Measurements from ENCODE around the gene LIMCH1.
"Not testable (repeated sequence)": the region's sequence is repeated elsewhere in the genome, so short reads cannot be mapped to it uniquely, and the experiment has no call there.

Gene LIMCH1

DNA sequence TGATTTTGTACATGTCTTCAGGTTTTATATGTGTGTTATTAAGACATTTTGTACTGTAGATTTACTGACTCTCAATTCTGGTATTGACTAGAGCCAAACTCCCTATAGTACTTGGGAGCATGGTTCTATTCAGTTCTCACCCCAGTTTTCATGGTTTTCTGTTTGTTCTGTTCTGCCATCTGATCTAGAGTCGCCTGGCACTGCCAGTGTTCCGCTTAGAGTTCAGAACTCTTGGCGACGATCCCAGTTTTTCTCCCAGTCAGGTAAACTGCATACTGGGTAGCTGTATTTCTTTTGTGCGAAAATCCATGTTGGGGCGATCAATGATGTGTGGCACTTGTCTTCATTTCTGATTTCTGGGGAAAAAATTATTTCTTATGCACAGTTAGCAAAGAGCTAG lies 132.6 kb downstream of the LIMCH1 start:
- FAIRE-seq, result no peak
- DNase-seq (ENCODE audit: insufficient read length, low spot score), result no peak

DNA sequence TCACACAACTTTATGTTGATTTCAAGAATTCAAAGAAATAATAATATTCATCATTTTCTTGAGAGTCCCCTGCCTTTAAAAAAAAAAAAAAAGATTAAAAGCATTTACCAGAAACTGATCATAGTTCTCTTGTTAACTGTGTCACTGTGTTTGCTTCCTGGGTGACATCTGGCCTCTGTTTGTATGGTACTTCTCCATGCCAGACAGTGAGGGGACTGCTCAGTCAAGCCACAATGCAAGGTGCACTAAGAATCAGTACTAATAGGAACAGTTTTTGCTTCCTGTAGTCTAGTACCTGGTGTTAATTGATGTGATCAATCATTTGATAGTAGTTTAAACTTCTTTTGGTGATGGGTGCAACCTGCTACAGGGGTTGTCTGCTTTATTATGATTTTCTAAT lies 133.0 kb downstream of the LIMCH1 start:
- FAIRE-seq (no peak), DNase-seq (ENCODE audit: insufficient read length, low spot score) (no peak)

DNA sequence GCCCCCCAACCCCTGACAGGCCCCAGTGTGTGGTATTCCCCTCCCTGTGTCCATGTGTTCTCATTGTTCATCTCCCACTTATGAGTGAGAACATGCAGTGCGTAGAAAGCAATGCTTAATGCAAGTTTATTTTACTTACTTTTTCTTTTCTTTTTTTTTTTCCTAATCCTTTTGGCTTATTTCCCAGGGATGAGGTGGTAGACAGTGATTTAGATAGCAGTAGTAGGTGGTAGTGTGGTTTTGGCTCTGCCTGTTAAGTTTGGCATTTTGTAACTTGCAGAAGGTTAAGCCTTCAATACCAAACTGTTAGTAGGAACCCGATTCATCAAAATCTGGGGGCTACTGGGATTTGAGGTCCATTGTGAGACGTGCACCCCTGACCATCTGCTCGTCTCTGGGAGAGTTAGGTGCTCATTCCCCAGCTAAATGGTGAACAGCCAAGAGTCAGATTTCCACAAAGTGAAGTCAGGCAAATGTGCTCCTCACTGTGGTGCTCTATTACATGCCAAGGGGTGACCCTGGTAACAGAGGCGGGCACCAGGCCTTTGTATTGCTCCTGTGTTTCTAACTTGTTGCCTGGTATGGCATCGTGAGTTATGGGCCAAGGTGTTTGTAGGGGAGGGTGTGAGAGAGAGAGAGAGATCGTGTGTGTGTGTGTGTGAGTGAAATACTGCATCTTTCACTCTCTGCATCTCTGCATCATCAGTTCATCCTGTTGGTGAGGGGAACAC lies 140.3 kb downstream of the LIMCH1 start:
- DNase-seq (ENCODE audit: insufficient read length, low spot score) (no peak), FAIRE-seq (no peak)

DNA sequence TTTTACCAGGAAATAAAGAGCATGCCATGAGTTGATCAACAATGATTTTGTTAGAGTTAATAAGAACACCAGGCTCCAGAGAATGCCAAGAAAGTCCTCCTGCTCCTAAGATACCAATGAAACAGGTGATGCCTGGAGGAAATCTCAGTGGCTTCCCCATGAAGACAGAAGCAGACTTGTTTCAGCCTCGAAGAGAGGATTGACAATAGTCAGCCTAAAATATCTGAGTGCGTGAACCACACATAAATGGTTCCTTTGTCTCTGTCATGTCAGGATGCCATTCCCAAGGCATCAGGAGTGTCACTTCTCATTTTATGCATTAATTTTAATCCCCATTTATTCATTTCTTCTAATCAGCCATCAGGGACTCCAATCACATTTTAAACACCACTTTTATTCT lies 141.0 kb downstream of the LIMCH1 start:
- DNase-seq (ENCODE audit: insufficient read length, low spot score) (no peak), FAIRE-seq (no peak)

DNA sequence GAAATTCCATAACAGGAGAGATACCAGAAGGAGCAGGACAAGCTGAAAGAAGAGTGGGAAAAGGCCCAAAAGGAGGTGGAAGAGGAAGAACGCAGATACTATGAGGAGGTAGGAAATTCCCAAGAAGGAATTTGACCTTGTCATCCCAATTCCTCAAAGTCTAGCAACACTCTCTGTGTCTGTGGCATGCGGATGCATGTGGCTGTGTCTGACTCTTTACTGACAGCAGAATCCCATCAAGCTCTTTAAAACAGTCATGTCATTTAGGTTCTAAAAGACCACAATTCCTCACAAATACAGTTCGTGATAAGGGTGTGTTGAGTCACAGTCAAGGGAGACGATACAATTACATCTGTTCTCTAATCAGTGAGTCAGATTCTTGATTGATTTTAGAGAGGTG lies 142.0 kb downstream of the LIMCH1 start:
- DNase-seq (ENCODE audit: insufficient read length, low spot score) (no peak), FAIRE-seq (no peak)

DNA sequence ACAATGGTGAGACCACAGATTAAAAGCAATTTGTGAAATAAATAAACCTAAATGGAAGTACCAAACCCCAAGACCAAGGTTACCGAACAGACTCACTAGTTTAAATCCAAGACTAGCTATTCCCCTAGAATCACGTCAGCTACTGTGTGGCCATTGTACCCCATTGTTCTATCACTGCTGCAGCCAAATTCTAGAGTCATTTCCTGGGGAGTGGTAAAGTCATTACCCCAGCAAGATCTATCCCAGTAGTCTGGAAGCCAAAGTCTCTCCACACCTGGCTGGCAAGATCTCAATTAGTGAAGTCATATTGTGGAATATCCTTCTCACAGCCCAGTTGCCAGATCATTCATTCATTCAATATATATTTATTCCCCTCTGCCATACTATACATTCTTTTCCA lies 143.1 kb downstream of the LIMCH1 start:
- DNase-seq (ENCODE audit: insufficient read length, low spot score), result no peak
- FAIRE-seq, result no peak

DNA sequence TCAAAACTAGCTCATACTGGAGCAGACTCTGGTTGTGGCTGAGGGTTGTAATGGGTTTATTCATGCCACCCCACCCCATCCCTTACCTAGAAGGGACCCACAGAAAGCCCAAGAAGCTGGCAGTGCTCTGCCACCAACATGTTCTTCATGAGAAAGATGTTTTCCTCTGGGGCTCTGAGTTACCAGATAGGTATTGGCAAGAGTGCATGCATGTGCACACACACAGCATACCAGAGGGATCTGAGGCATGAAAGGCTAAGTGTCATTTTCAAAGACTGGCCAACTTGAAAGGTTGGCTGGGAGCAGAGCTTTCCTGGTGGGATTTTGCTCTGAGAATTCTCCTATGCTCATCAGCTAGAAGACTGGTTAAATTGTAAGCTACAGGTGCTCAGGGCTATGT lies 145.4 kb downstream of the LIMCH1 start:
- no peak for FAIRE-seq
- DNase-seq (ENCODE audit: insufficient read length, low spot score), result no peak

DNA sequence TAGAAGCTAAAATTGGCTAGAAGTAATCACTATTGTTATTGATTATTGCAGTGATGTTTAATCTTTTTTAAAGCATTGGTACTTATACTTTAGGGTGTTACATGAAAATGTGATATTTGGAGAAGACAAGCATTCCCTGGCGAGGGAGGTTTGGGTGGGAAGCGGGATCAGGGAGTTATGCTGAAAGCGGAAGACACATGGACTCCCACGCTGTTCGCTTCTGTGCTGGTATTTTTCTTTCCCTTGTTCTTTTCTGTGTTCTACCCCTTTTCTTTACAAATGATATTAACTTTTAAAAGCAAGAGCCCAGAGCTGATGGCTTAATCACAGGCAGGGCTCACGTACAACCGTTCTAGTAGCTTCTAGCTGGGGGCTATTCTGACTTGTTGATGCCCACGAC lies 148.9 kb downstream of the LIMCH1 start:
- DNase-seq (ENCODE audit: insufficient read length, low spot score) (no peak), FAIRE-seq (no peak)

DNA sequence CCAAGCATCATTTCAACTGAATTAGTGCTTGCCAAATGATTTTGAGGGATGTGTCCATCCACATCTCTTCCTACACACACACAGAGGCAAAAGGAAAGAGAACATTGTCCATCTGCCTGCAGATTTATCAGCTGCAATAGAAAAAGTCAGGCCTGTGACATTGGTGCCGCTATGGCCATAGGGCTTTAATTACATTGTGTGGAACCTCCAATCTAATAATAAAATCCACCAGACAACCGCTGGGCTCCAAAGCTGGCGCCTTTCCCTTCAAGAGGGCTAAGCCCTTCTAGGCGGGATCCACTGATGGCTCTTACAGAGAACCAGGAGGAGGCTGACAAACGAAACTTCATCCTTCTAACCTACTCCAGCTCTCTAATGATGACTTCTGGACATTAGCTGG lies 150.0 kb downstream of the LIMCH1 start:
- DNase-seq (ENCODE audit: insufficient read length, low spot score), result no peak
- no peak for FAIRE-seq

DNA sequence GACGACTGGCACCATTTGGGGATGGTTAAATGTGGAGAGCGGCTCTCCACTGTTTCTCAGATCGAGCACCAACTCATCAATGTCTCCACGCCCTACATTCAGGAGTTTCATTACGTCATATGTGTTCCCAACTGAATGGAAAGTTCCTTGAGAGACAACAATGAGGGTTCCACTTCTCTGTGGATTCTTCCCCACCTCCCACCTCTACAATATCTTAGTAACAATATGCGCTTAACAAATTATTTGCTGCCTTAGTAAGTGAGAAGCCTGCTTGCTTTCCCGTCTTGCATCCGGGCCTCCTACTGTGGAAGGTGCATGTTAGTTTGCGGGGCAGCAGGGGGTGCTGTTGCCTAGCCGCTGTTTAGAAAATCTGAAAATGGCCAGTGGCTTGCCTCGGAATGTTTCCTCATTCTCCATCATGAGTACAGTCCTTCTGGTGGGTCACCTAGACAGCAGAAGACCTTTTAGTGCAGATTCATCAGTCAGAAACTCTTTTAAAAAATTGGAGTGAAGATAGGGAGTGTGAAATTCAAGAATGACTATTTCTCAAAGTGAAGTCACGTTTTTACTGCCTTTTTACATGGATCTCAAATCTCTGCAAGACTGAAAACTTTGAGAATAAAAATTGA lies 154.9 kb downstream of the LIMCH1 start:
- DNase-seq (ENCODE audit: insufficient read length, low spot score) (peak; percentile 45), FAIRE-seq (peak; percentile 73)

DNA sequence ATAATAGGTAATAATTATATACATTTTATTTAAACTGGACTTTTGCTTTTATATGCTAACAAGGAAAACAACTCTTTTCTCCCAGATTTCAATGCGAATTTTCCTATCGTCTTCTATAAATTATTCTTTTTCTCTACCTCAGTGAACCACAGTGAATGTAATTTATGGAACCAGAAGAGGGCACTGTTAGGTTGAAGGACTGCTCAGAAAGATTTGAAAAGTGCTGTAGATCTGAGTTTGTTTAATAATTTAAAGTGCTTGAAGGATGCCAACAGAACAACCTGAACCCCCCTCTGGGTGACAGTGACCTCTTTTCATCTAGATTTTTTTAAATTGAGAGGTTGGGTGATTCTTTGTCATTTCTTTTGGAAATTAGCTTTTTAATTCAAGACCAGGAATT lies 155.7 kb downstream of the LIMCH1 start:
- no peak for FAIRE-seq

DNA sequence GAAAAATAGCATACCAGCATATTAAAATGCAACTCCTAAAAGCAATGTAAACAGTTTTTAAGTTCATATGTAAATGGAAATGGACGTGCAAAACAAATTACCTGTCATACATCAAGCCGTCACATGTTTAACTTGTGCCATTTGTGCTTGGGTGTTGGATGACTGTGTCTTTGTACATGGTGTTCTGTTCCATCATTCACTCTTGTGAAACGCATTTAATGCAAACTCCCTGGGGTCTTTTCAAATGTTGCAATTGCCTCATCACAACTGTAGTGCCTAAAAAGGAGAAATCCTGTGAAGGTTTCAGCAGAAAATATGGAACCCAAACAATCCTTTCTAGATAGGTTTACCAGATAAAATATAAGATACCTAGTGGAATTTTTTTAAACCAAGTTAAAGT lies 158.2 kb downstream of the LIMCH1 start:
- no peak for DNase-seq (ENCODE audit: insufficient read length, low spot score)
- no peak for FAIRE-seq

More for the DNA sequence above, 155.7 kb downstream of the LIMCH1 start:
- DNase-seq (ENCODE audit: insufficient read length, low spot score), result peak; percentile 37

DNA sequence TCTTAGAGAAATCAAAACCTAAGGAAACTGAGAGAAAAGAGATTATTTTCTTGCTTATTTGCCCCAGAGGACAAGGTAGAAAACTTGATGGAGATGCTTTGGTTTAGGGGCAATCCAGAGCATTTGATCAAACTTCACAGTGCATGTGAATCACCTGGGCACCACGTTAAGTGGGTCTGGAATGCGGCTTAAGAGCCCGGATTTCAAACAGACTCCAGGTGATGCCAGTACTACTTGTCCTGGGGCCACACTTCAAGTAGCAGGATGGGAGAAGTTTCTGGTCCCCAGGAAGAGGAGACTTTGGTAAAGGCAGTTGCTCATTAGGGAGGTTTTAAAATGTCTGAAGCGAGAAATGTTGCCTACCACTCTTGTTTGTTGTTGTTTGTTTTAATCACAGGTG lies 158.8 kb downstream of the LIMCH1 start:
- no peak for FAIRE-seq
- no peak for DNase-seq (ENCODE audit: insufficient read length, low spot score)

DNA sequence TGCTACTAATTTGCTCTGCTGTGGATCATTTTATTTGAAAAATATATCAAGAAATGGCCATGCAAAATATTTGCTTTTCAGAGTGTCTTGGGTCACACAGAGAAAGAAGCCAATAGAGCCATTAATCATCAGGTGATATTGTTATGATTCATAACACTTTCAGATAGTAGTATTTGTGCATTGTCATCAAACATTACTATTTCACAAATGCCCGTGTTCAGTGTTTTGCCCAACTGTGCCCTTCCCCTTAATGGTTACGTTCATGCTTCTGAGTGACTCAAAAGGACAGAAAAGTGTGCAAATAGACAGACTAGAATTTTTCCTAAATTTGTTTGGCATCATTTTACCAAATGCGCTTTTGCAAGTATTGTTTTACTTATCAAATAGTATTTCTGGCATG lies 164.0 kb downstream of the LIMCH1 start:
- no peak for DNase-seq (ENCODE audit: insufficient read length, low spot score)

DNA sequence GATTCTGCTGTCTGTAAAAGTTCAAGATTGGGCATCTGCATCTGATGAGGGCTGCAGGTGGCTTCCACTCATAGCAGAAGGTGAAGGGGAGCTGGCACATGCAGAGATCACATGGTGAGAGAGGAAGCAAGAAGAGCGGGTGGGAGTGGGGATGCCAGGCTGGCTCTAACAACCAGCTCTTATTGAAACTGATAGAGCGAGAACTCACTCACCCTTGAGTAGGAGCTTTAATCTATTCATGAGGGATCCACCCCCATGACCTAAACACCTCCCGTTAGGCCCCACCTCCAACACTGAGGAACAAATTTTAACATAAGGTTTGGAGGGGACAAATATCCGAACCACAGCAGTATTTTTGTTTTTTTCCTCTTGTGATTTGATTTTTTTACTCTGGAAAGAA lies 164.8 kb downstream of the LIMCH1 start:
- FAIRE-seq, result no peak
- no peak for DNase-seq (ENCODE audit: insufficient read length, low spot score)

More for the DNA sequence above, 164.0 kb downstream of the LIMCH1 start:
- no peak for FAIRE-seq

DNA sequence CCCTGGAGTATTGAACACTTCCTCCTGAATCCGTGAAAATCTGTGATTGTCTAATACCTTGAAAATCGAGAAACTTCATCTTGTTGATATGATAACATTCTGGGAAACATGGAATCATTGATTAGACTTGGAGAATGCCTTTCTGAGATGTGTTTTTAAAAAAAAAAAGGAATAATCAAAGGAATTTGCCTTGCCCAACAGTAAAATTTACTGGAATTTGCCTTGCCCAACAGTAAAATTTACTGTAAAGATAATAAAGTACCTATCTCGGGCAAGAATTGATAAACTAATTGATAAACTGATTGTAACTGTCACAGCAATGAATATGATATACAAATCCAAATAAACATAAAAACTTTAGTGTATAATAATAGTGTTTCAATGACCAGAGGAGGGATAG lies 165.8 kb downstream of the LIMCH1 start:
- no peak for FAIRE-seq
- DNase-seq (ENCODE audit: insufficient read length, low spot score), result no peak

DNA sequence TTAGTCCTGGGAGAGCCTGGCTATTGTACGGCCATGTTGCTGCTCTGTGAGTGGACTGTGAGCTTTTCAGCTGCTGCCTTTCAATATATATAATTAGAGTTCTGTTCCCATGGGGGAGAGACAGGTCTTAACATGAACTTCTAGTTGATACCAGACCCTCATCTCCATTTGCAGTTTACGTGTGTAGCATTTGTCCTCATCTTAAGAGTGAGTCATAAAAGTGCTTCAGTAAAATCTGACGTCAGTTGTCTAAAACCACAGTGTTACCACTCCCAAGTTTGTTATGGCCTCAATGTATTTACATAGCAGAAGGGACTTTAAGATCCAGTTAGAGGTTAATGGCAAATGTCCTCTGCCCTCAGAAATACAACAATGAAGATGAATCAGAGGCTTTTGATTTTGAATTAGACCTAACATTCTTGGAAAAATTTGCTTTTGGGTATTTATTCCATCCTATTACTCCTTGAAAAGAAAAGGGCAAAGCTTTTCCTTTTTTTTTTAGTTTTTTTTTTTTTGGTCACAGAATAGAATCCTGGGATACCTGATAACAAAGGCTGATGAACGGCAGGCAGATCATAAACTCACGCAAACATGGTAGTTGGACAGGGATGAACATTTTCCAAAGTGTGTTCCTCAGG lies 172.0 kb downstream of the LIMCH1 start:
- peak; percentile 58 for DNase-seq (ENCODE audit: insufficient read length, low spot score)
- no peak for FAIRE-seq

DNA sequence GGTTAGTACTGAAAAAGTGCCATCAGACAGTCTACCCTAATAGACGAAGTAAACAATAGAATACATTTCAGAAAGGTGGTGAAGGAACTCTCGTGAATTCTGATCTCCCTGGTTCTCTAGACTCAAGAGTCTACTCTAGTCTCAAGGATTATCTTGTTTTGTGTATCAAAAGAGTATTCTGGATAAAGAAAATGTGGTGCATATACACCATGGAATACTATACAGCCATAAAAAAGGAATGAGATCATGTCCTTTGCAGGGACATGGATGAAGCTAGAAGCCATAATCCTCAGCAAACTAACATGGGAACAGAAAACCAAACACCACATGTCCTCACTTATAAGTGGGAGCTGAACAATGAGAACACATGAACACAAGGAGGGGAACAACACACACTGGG lies 173.7 kb downstream of the LIMCH1 start:
- not testable (repeated sequence) for FAIRE-seq; DNase-seq (ENCODE audit: insufficient read length, low spot score)

DNA sequence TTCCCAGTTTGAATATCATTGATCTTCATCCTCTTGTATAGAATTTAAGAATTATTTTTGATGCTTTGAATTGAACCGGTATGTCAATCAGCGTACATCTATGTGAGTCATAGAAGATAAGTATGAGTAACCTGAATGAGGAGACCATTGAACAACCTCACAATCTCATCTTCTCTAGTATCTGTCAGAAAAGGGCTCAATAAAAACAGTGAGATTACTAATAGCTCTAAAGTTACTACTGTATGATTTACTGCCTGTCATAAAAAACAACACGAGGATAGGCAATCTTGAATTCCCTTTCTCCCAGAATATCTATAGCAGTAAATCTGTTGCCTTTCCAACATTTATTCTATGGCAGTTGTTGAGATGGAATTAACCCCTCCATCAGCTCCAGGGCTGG lies 174.5 kb downstream of the LIMCH1 start:
- DNase-seq (ENCODE audit: insufficient read length, low spot score) (peak; percentile 43), FAIRE-seq (no peak)

DNA sequence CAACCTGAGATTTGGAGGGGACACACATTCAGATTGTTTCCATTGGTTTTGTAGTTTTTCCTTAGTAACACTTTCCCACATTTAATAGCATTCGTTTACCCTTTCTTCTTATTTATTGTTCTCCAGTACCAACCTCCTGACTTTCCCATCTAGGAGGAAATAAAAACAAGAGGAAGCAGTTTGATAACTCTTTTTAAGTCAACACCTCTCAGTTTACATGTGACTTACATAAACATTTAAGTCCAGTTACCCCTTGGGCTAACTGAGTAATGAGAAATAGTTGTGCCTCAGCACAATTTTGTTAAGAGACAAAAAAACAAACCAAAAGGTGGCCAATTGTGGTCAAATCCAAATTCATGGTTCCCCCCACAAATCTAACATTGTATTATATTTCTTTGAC lies 175.8 kb downstream of the LIMCH1 start:
- DNase-seq (ENCODE audit: insufficient read length, low spot score) (no peak), FAIRE-seq (no peak)

DNA sequence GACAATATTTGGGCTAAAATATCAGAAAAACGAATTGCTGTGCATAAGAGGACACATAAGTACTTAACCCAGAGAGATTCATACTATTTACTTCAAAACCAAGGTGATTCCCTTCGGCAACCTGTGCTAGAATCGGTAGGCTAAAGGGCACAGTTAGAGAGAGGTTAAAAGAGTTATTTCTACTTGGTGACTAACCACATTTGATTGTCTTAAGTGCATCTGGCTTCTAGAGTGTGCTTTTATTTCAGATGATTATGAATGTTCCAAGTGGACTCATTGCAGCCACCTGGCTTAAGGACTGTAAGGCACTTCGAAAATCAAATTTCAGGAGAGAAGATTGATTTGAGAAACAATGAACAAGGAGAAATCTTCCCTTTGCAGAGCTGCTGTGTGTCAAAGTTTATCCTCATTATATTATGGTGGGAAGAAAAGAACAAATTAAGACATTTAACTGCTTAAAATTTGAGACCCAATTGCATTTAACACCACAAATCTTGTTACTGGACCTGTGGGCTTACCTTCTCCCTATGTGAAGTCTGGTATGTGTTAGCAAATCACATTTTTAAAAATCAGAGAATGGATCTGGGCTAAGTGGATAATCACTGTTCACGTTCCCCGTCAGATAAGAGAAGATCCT lies 176.5 kb downstream of the LIMCH1 start:
- FAIRE-seq, result no peak

DNA sequence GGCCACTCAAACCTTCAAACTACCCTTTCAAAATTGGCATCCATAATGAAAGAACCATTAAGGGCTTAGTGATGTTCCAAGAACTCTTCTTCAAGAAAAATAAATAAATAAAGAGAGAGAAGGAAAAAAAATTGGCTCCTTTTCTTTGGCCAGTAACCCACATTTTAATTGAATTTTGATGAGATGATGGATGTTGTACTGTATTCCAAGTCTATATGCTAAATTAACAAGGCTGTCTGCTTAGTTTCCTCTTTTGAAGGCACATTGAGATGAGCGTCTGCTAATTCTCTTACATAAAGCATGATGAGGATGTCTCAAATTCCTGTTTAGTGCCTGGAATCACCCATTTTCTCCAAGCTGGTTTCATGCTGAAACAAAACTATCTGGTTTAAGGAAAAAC lies 177.2 kb downstream of the LIMCH1 start:
- no peak for FAIRE-seq
- DNase-seq (ENCODE audit: insufficient read length, low spot score), result no peak

More for the DNA sequence above, 176.5 kb downstream of the LIMCH1 start:
- no peak for DNase-seq (ENCODE audit: insufficient read length, low spot score)
